Measurements from ENCODE around the gene SEMA3D.

DNA sequence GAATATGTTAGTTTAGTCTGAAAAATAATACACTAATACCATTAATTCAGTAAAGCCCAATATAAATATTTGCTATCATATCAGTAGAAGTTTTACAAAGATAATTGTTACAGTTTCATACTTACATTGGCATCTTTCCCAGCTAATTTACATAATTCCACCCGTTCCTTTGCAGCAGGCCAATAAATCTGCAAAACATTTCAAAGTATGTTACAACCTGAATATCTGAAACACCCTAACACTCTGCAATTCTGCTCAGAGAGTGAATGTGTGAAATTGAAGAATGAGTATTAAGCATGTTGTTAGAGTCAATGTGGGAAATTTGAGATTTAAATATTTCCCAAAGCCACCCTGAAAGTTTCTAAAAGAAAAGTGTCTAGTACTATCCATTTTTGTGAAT lies 105.5 kb downstream of the SEMA3D start:
- TF ChIP-seq POLR2A (IDR thresholded peaks at IDR 0.05; ENCODE audit: low read depth, low read length): no peak
- TF ChIP-seq POLR2AphosphoS5 (IDR thresholded peaks at IDR 0.05; ENCODE audit: low read depth, low read length): no peak
- no peak for TF ChIP-seq TAF1 (IDR thresholded peaks at IDR 0.05; ENCODE audit: borderline replicate concordance, low read depth, low read length)
